ENCODE data around the gene HOXC9. TPM values are rescaled to one million over a fixed set of nuclear protein-coding genes. Genes with fewer than 3 reads are reported as not detected.

Gene HOXC9
- total and polyA plus RNA-seq, 4 donors: not detected

- DNase-seq (ENCODE audit: low spot score): no peak
- H3K27ac ChIP-seq (ENCODE audit: low read depth in 1 of 2, low read length in 2 of 2): no peak overlapping the region
- 6% methylated on average over 34 of the region's 34 CpGs for WGBS
These were observed 49.0 kb upstream of the HOXC9 start for GRCh38 chr12:53950789-53951576.

More at GRCh38 chr12:53950789-53951576, 49.0 kb upstream of the HOXC9 start:
- Histone ChIP-seq H3K36me3 (ENCODE audit: control insufficient read depth in 4 of 4, insufficient read depth in 3 of 4, low read depth in 1 of 4, low read length in 3 of 4) (no peaks in the 10 kb centered on the region), H3K9ac (ENCODE audit: low read depth in 1 of 2, low read length in 2 of 2) (no peak overlapping the region), H3K27me3 (ENCODE audit: control insufficient read depth in 4 of 4, insufficient read depth in 4 of 4, low read length in 3 of 4) (peaks cover 9 to 37% (median 26%) of the 10 kb centered on the region in 4 donors), H3K4me1 (ENCODE audit: control insufficient read depth in 4 of 4, insufficient read depth in 4 of 4, low read length in 3 of 4) (peaks cover 0 to 2% (median 0%) of the 10 kb centered on the region in 4 donors), H3K4me3 (ENCODE audit: low read depth in 1 of 3, low read length in 3 of 3) (no peak overlapping the region), H3K9me3 (ENCODE audit: control insufficient read depth in 4 of 4, low read length in 3 of 4) (peaks cover 0 to 4% (median 0%) of the 10 kb centered on the region in 4 donors)
- TF ChIP-seq FOXA1 (IDR thresholded peaks at IDR 0.05) (no peak), SP1 (IDR thresholded peaks at IDR 0.05) (no peak), JUND (IDR thresholded peaks at IDR 0.05) (no peak), REST (IDR thresholded peaks at IDR 0.05) (no peak), GABPA (IDR thresholded peaks at IDR 0.05 in 1 of 2, conservative IDR thresholded peaks at IDR 0.05 in 1 of 2) (no peak), RAD21 (IDR thresholded peaks at IDR 0.05) (no peak), NR2F2 (IDR thresholded peaks at IDR 0.05) (no peak), YY1 (IDR thresholded peaks at IDR 0.05) (no peak), ATF3 (IDR thresholded peaks at IDR 0.05) (no peak), HNF4G (IDR thresholded peaks at IDR 0.05) (no peak), RXRA (IDR thresholded peaks at IDR 0.05) (no peak), TAF1 (conservative IDR thresholded peaks at IDR 0.05) (no peak)
- TF ChIP-seq, protein P1, sequence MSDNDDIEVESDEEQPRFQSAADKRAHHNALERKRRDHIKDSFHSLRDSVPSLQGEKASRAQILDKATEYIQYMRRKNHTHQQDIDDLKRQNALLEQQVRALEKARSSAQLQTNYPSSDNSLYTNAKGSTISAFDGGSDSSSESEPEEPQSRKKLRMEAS (IDR thresholded peaks at IDR 0.05): no peak
- TF ChIP-seq, protein P2, sequence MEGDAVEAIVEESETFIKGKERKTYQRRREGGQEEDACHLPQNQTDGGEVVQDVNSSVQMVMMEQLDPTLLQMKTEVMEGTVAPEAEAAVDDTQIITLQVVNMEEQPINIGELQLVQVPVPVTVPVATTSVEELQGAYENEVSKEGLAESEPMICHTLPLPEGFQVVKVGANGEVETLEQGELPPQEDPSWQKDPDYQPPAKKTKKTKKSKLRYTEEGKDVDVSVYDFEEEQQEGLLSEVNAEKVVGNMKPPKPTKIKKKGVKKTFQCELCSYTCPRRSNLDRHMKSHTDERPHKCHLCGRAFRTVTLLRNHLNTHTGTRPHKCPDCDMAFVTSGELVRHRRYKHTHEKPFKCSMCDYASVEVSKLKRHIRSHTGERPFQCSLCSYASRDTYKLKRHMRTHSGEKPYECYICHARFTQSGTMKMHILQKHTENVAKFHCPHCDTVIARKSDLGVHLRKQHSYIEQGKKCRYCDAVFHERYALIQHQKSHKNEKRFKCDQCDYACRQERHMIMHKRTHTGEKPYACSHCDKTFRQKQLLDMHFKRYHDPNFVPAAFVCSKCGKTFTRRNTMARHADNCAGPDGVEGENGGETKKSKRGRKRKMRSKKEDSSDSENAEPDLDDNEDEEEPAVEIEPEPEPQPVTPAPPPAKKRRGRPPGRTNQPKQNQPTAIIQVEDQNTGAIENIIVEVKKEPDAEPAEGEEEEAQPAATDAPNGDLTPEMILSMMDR (IDR thresholded peaks at IDR 0.05; ENCODE audit: low read depth, low read length, missing input control): no peak

Measured in liver (tissue), 9 donors.